Kidney glomerular epithelial cell (primary cell): Measurements from ENCODE around the gene SLC35D2.
"Not testable (repeated sequence)": the region's sequence is repeated elsewhere in the genome, so short reads cannot be mapped to it uniquely, and the experiment has no call there.

ENCODE experiments used
- DNase-seq: peaks from one replicate; lab custom pipeline; 2025; lab: John Stamatoyannopoulos, UW

Gene SLC35D2

GRCh38 chr9:96400132-96400910 lies 16.8 kb upstream of the SLC35D2 start:
- DNase-seq = no peak

DNA sequence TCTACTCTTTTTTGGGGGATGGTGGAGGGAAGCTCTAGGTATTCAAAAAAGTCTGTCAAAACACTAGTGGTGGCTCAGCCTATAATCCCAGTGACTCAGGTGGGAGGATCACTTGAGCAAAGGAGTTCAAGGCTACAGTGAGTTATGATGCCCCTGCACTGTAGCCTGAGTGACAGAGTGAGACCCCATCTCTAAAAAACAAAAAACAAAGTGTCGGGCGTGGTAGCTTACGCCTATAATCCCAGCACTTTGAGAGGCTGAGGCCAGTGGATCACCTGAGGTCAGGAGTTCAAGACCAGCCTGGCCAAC lies 15.8 kb upstream of the SLC35D2 start:
- no peak for DNase-seq

DNA sequence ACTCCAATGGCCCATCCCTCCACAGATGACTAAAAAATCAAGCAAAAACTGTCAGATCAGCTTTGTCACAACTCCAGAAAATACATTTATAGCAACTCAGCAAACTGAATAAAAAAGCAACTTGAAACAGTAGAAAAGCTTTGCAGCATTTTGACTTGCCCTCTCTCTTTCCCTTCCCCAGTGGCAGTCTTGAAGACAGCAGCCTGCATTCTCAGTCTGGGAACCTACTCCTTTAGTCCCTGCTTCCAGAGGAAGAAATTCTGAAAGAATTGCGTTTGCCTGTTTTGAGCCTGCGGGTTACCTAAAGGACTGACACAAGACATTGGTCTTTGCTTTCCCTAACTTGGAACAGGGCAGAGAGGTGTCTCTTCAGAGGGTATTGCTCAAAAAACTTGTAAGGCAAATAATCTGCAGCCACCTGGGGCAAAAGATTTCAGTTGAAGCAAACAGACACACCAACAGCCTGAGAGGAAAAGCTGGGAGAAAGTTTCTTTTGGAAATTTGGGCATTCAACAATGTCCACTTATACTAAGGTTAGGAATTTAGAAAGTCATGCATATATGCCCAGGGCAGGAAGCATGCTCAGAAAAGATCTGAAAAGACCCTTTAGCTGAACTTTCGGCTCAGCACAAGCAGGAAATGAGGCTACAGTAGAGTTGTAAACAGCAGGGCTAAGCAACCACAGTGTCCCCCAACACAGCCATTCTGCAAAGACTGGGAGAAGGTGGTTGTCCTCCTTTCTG lies 15.2 kb upstream of the SLC35D2 start:
- no peak for DNase-seq

DNA sequence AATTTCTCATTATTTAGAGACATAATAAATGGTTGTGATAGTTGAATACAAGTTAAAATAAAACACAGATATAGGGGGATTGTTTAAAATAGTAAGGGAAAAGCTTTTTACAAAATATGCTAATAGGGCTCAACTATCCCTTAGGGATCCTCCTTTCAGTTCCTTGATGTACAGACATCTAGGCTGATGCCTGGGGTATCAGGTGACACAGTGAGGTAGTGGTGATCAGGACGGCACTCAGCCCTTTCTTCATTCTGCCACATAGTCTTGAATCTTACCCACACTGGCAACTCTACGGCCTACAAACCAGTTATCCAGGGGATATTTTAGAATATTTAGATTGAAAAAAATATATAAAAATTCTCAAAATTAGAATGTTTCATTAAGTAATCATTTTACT lies 12.5 kb upstream of the SLC35D2 start:
- no peak for DNase-seq

- no peak for DNase-seq
These were observed 11.5 kb upstream of the SLC35D2 start for GRCh38 chr9:96394832-96395496.

GRCh38 chr9:96392263-96392662 lies 8.8 kb upstream of the SLC35D2 start:
- DNase-seq = no peak

DNA sequence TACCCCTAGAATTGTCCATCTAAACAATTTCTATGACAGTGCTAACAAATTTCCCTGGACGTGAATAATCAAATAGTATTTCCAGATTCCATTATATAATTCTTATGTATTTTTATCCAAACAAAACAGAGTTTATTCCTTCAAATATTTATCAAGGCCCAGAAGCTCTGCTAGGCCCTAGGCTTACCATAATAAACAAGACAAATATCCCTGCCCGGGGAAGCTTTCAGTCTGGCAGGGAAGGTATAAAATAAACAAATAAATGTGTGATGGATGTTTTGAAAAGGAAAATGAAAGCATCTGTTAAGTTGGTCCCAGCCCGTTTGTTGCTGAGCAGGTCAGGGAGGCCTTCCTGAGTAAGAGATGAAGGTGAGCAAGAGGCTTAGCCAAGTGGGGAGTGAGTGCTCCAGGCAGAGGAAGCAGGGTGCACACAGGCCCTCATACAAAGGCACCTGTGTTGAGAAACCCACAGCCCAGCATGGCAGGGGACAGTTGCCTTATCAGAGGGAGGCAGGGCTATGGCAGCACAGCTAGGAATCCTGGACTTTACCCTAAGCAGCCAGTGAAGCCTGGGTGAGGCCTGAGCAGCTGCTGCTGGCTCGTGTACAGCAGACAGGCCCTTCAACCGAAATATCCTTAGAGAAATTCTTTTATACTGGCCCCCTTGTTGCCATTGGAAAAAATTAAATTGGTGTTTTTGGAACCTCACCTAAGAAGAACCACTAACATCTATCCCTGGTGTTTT lies 7.7 kb upstream of the SLC35D2 start:
- DNase-seq = no peak

DNA sequence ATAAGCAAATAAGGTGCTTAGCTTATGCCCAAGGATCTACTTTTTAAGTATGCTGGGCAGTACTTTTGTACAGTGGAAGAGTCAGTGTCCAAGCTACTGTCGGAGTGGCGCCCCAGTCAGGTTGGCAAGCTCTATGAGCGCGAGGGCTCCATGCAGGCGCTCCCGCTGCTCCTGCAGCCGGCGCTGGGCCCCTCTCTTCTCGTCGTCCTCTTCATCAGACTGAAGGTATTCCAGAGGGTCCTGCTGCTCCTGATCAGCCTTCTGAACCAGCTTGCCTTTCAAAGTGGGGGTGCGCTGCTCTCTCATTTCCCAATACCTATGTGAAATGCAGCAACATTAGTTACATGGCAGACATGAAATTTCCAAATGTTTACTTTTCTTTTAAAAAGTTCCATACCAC lies 4.6 kb upstream of the SLC35D2 start:
- no peak for DNase-seq

GRCh38 chr9:96386157-96386556 lies 2.6 kb upstream of the SLC35D2 start:
- DNase-seq = no peak

DNA sequence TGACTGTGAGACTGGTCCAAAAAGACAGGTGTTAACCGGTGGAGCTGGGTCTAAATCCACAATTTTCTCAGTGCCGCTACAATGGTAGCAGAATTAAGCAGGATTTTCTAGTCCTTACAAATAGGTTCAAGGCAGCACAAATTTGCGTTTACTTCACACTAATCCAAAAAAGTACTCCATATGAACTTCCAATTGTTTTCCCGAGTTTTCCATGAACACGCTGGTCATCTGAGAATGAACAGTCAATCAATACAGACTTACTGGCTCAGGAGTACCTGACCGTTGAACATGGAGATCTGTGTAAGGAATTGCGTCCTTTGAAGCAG lies 709 bp downstream of the SLC35D2 start:
- DNase-seq = no peak

DNA sequence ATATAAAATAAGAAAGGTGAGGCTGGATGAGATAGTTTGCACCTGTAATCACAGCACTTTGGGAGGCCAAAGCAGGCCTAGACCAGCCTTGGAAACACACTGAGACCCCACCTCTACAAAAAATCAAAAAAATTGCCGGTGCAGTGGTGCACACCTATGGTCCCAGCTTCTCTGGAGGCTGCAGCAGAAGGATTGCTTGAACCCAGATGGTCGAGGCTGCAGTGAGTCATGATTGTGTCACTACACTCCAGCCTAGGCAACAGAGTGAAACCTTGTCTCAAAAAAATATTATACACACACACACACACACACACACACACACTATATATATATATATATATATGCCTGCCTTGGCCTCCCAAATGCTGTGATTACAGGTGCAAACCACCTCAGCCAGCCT lies 1.3 kb downstream of the SLC35D2 start:
- no peak for DNase-seq

- no peak for DNase-seq
These were observed 1.8 kb downstream of the SLC35D2 start for GRCh38 chr9:96381696-96382095.

- DNase-seq = no peak
These were observed 2.4 kb downstream of the SLC35D2 start for GRCh38 chr9:96381125-96381524.

- DNase-seq = no peak
These were observed 4.0 kb downstream of the SLC35D2 start for GRCh38 chr9:96379461-96379860.

- no peak for DNase-seq
These were observed 5.3 kb downstream of the SLC35D2 start for GRCh38 chr9:96378187-96378586.

DNA sequence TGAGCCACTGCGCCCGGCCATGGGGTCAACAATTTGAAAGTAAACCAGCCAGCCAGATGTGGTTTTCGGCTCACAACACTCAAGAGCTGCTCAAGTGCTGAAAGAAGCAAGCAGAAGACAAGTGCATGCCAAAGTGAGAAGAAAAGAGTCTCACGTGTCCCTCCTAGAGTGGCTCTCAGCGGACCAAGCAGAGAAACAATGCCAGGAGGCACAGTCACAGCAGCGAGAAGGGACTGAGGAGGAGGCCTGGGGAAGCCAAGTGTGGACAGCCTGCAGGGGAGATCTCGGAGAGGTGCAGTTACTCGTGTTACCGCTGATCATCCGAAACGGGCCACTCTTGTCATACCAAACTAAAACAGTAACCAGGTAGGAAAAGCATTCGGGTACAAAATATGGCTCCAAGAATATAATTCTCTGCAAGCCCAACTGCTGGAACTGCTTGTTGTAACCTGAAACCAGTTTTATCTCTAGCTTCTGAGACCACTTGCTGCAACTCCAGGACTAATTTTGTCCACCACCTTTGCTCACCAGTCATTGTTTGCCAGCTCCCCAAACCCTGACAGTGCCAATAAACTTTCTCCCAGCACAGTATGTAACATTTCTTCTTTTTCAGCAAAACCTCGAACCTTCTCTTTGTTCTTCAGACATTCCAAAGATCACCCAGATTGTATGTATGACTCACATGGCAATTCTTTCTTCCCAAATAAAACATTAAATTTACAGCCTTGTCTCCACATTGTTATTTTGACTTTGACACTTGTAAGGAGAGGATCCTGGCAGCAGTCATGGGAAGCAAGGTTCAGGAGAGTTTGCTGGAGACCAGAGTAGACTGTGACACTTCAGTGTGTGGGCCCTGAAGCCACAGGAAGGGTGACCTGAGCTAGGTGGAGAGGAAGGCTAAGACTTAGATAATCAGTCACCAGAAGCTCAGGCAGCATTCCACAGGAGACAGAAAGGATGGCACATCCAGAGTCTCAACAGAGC lies 6.3 kb downstream of the SLC35D2 start:
- DNase-seq = peak; percentile 73

DNA sequence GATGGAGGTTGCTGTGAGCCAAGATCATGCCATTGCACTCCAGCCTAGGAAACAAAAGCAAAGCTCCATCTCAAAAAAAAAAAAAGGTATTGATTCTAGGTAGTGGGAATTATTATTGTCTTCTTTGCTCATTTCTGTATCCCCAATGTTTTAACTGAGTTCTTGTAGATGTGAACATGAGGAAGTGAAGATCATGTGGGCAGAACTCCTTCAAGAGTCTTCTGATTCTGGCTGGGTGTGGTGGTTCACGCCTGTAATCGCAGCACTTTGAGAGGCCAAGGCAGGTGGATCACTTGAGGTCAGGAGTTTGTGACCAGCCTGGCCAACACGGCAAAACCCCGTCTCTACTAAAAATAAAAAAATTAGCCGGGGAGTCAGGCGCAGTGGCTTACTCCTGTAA lies 8.0 kb downstream of the SLC35D2 start:
- not testable (repeated sequence) for DNase-seq

- DNase-seq = no peak
These were observed 15.6 kb downstream of the SLC35D2 start for GRCh38 chr9:96367943-96368342.

DNA sequence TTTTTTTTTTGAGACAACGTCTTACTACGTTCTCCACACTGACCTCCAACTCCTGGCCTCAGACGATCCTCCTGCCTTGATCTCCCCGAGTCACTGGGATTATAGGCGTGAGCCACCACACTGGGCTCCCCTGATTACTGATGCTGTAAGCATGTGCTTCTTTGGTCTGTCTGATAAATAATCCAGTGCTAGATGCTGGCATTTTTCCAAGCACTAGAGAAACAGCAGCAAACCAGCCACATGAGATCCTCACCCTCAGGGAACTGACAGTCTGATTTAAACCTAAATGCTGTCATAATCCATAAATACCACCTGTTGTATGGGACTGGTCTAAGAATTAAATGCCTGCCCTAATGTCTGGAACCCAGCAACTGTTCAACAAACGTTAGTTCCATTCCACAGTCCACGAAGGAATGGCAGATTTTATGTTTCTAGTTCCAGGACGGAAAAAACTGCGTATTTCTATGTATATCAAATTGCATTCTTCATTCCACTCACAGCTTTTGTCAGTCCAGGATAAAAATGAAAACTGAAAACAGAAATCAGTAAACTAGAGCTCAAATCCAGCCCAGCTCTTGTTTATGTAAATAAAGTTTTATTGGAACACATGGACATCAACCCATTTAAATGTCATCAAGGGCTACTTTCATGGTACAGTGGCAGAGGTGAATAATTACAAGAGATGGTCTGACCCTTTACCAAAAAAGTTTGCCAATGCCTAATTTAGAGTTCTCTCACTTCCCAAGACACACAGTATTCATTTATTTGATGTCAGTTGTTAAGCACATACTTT lies 20.1 kb downstream of the SLC35D2 start:
- DNase-seq = no peak

GRCh38 chr9:96362119-96362518 lies 21.4 kb downstream of the SLC35D2 start:
- not testable (repeated sequence) for DNase-seq

DNA sequence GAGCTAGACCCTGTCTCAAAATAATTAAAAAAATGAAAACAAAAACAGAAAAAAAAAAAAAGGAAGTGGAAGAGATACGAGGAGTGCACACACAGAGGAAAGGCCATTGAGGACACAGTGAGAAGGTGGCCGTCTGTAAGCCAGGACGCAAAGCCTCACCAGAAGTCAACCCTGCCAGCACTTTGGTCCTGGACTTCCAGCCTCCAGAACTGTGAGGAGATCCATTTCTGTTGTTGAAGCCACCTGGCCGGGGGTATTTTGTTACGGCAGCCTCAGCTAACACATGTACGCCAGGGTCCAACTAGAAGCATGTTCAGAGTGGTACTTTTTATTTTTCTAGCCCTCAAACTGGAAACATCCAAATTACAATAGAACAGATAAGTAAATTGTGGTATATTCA lies 21.8 kb downstream of the SLC35D2 start:
- DNase-seq = no peak
